MM.1S (cell line): Measurements from ENCODE around the gene TOX2.

ENCODE experiments used
- EZH2 ChIP-seq: fragments of 300-600 bp; sonication (generic); optimal IDR thresholded peaks from 2 replicates; pipeline ENCODE3; 2017; ENCODE audit warnings: low read depth, mild to moderate bottlenecking, antibody characterized with exemption, low read length, mixed read lengths
- EZH2phosphoT487 ChIP-seq: fragments of 300-600 bp; sonication (generic); IDR thresholded peaks from 2 replicates; pipeline ENCODE4 v1.6.1; 2018; ENCODE audit warnings: antibody characterized with exemption, low read length
- TF ChIP-seq, protein P1 (sequence below): fragments of 300-600 bp; sonication (generic); IDR thresholded peaks from 2 replicates; pipeline ENCODE4 v1.5.1; 2016; ENCODE audit warnings: antibody characterized with exemption, low read length, mixed read lengths

DNA sequence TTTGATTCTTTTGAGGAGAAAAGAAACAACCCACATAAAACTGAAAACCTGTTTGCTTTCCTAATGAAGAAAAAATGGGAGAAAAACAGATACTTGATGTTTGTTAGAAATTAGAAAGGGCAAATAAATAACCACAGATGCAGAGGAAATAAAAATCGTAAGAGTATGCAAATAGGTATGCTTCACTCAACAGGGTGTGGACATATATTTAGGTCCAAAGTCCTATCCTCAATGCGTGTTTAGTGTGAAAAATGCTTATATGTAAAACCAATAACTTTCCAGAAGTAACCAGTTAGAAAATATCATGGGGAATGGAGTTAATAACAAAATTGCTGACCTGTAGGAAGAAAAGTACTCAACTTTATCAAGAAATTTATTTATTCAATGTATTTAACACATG is 135.7 kb downstream of the TOX2 start:
- TF ChIP-seq EZH2 = no peak
- TF ChIP-seq, protein P1, sequence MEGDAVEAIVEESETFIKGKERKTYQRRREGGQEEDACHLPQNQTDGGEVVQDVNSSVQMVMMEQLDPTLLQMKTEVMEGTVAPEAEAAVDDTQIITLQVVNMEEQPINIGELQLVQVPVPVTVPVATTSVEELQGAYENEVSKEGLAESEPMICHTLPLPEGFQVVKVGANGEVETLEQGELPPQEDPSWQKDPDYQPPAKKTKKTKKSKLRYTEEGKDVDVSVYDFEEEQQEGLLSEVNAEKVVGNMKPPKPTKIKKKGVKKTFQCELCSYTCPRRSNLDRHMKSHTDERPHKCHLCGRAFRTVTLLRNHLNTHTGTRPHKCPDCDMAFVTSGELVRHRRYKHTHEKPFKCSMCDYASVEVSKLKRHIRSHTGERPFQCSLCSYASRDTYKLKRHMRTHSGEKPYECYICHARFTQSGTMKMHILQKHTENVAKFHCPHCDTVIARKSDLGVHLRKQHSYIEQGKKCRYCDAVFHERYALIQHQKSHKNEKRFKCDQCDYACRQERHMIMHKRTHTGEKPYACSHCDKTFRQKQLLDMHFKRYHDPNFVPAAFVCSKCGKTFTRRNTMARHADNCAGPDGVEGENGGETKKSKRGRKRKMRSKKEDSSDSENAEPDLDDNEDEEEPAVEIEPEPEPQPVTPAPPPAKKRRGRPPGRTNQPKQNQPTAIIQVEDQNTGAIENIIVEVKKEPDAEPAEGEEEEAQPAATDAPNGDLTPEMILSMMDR = no peak
- TF ChIP-seq EZH2phosphoT487 = no peak
